Activated CD4-positive, alpha-beta T cell treated with anti-CD3 and anti-CD28 coated beads for 36 hours (primary cell): ENCODE data around the gene NECAP2. TPM values are rescaled to one million over a fixed set of nuclear protein-coding genes. Genes with fewer than 3 reads are reported as not detected.

ENCODE experiments used
- ATAC-seq: fragments of 200-7000 bp; cut with Tn5 transposase; one replicate; pipeline ENCODE4 v1.10.0; 2021; ENCODE audit warnings: mild to moderate bottlenecking, moderate library complexity
- CTCF ChIA-PET: fragments of 350-600 bp; sonication (Branson Sonifier 250); formaldehyde crosslinking; loops from one replicate; lab custom pipeline; 2021; ENCODE audit warnings: antibody characterized with exemption; lab: Charles Lee
- POLR2A ChIA-PET: fragments of 350-600 bp; sonication (Branson Sonifier 250); formaldehyde crosslinking; loops from one replicate; lab custom pipeline; 2021; ENCODE audit warnings: antibody characterized with exemption, inconsistent platforms; lab: Charles Lee
- DNase-seq: peaks from one replicate; pipeline ENCODE4 v3.0.0-alpha.2; 2020
- H3K27ac Mint-ChIP-seq: one replicate; pipeline ENCODE4 v1.8.0; 2021; ENCODE audit warnings: mixed read lengths
- H3K27me3 Mint-ChIP-seq: one replicate; pipeline ENCODE4 v1.8.0; 2021; ENCODE audit warnings: mixed read lengths
- H3K36me3 Mint-ChIP-seq: one replicate; pipeline ENCODE4 v1.8.0; 2021; ENCODE audit warnings: low read depth, mixed read lengths
- H3K4me1 Mint-ChIP-seq: one replicate; pipeline ENCODE4 v1.8.0; 2021; ENCODE audit warnings: mixed read lengths
- H3K4me3 Mint-ChIP-seq: one replicate; pipeline ENCODE4 v1.8.0; 2021; ENCODE audit warnings: mild to moderate bottlenecking, moderate library complexity, mixed read lengths
- H3K9me3 Mint-ChIP-seq: one replicate; pipeline ENCODE4 v1.8.0; 2021; ENCODE audit warnings: low read depth, mixed read lengths
- intact Hi-C, 2 experiments: fragments of 100-400 bp; cut with DNase I in 1 of 2; cut with micrococcal nuclease in 1 of 2; formaldehyde crosslinking; loops; one replicate each; pipeline versions ENCODE4 v1.14.2 to v1.15.1; 2022 to 2024; cut with DNase I, micrococcal nuclease
- total RNA-seq, 2 experiments: library from RNA; stranded (reverse); gene quantifications; one replicate each; pipeline ENCODE4 v1.2.3, GENCODE V29; 2021

NECAP2 gene, protein sequence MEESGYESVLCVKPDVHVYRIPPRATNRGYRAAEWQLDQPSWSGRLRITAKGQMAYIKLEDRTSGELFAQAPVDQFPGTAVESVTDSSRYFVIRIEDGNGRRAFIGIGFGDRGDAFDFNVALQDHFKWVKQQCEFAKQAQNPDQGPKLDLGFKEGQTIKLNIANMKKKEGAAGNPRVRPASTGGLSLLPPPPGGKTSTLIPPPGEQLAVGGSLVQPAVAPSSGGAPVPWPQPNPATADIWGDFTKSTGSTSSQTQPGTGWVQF
- 10 to 100 TPM; 46.5 to 54.2 TPM for total RNA-seq

DNA sequence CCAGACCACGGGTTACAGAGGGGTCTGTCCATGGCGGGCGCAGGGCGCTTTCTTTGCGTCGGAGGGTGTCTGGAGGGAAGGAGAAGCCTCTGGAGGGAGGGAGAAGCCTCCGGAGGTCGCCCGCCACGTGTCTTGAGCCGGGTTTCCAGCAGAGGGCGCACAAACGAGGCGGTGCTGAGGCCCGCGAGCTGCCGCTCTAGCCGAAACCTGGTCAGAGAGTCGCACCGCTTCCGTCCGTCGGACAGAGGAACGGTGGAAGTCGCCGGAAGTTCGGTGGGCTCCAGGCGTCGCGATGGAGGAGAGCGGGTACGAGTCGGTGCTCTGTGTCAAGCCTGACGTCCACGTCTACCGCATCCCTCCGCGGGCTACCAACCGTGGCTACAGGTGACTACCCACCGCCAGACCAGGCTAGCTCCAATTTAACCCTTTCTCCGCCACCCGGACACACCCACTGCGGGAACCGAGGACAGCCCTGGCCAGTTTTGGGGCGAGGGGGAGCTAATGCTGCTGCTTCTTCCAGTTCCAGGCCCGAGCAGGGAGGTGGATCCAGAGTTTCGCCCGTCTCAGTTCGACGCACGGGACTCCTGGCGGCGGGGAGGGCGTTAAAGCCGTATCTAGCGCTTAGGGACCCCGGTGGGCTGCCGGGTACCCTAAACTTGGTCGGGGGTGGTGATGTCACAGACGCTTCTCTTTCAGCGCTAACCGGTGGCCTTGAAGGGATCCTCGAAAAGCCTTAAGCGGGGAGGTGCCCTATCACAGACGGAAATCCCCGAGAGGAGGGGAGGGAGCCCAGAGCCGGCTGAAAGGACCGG lies at the start of gene NECAP2:
Gene NECAP2, plus strand, starts transcription at position 255 of the 812 bp plus-strand sequence. Its CDS starts 38 bp downstream, at position 293.
- intact Hi-C loops = loop anchor here (1.0 to 5.0 kb wide), 11 partner anchors 20 to 913 kb away; partner anchors contain the start of genes SZRD1 (in 2 of the 2), DNAJC16 (in 1 of the 2), FBXO42 (in 1 of the 2) and NBPF1 (in 1 of the 2)
- CTCF ChIA-PET = interaction anchor here (0.6 to 2.6 kb wide), 16 partner anchors 8 to 225 kb away, joined by 3 to 17 read pairs (median 4); no protein-coding TSS in a partner anchor
- Mint-ChIP-seq H3K4me1 (peaks cover 36% of the 10 kb centered on the region), H3K36me3 (peaks cover 20% of the 10 kb centered on the region), H3K27me3 (no peaks in the 10 kb centered on the region), H3K27ac (peak within 1 kb of the TSS; percentile 96), H3K9me3 (no peaks in the 10 kb centered on the region), H3K4me3 (peak within 1 kb of the TSS; percentile 81)
- DNase-seq (peak; percentile 97), ATAC-seq (peak; percentile 91)
- POLR2A ChIA-PET = interaction anchor here (0.6 to 1.1 kb wide), 8 partner anchors 9 to 1321 kb away, joined by 3 to 5 read pairs (median 4); partner anchors contain the start of gene RNU1-1

DNA sequence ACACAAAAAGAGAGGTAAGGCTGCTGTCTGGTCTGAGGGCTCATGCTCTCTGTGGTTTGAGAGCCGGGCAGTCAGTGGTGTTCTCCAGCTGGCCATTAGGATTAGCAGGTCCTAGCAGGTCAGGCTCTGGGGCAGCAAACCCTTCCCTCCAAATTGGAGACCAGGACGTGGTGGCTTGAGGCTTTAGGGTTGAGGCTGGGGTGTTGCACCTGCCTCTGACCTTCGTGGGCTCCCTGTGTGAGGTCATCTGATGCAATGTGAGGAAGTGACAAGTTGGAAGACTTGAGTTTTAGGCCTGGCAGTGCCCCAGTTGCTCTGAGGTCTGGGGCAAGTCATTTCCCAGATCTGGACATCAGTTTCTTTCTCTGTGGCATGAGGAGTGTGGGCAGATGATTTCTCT lies 49.1 kb upstream of the NECAP2 start:
- Mint-ChIP-seq H3K4me3 (no peak overlapping the region), H3K36me3 (peaks cover 30% of the 10 kb centered on the region), H3K27me3 (no peaks in the 10 kb centered on the region), H3K9me3 (no peaks in the 10 kb centered on the region), H3K4me1 (peaks cover 61% of the 10 kb centered on the region), H3K27ac (peak overlapping the region; percentile 87)
- ChIA-PET POLR2A (no interaction called here), CTCF (interaction anchor here (1.1 to 1.3 kb wide), 2 partner anchors 16 to 28 kb away, joined by 4 to 5 read pairs; no protein-coding TSS in a partner anchor)
- DNase-seq (peak; percentile 35), ATAC-seq (peak; percentile 50)
- intact Hi-C loops = no loop called here

- ChIA-PET CTCF (interaction anchor here (1.3 kb wide), 1 partner anchor 18 kb away, joined by 4 read pairs; no protein-coding TSS in a partner anchor), POLR2A (interaction anchor here (1.9 kb wide), 1 partner anchor 25 kb away, joined by 4 read pairs; no protein-coding TSS in a partner anchor)
- intact Hi-C loops = no loop called here
- no peak for DNase-seq
- no peak for ATAC-seq
- peak overlapping the region; percentile 87 for H3K27ac Mint-ChIP-seq
- H3K36me3 Mint-ChIP-seq = peaks cover 30% of the 10 kb centered on the region
- peaks cover 56% of the 10 kb centered on the region for H3K4me1 Mint-ChIP-seq
- H3K4me3 Mint-ChIP-seq = no peak overlapping the region
- H3K27me3 Mint-ChIP-seq = no peaks in the 10 kb centered on the region
- H3K9me3 Mint-ChIP-seq = no peaks in the 10 kb centered on the region
Observed at GRCh38 chr1:16392740-16393569, 47.6 kb upstream of the NECAP2 start.

- peak; percentile 25 for DNase-seq
- ATAC-seq = no peak
- H3K27ac Mint-ChIP-seq = peak overlapping the region; percentile 60
- H3K27me3 Mint-ChIP-seq = no peaks in the 10 kb centered on the region
- ChIA-PET CTCF (interaction anchor here (0.6 kb wide), 1 partner anchor 605 kb away, joined by 5 read pairs; no protein-coding TSS in a partner anchor), POLR2A (interaction anchor here (0.6 to 1.9 kb wide), 2 partner anchors 26 to 590 kb away, joined by 3 to 4 read pairs; no protein-coding TSS in a partner anchor)
- peaks cover 32% of the 10 kb centered on the region for H3K36me3 Mint-ChIP-seq
- no peaks in the 10 kb centered on the region for H3K9me3 Mint-ChIP-seq
- peaks cover 54% of the 10 kb centered on the region for H3K4me1 Mint-ChIP-seq
- intact Hi-C loops = no loop called here
- H3K4me3 Mint-ChIP-seq = no peak overlapping the region
Observed at GRCh38 chr1:16393570-16394521, 46.7 kb upstream of the NECAP2 start.

GRCh38 chr1:16394977-16395376 lies 45.5 kb upstream of the NECAP2 start:
- no peak overlapping the region for H3K4me3 Mint-ChIP-seq
- CTCF ChIA-PET = no interaction called here
- POLR2A ChIA-PET = interaction anchor here (1.9 kb wide), 1 partner anchor 27 kb away, joined by 4 read pairs; no protein-coding TSS in a partner anchor
- H3K27ac Mint-ChIP-seq = no peak overlapping the region
- no peaks in the 10 kb centered on the region for H3K9me3 Mint-ChIP-seq
- H3K36me3 Mint-ChIP-seq = peaks cover 32% of the 10 kb centered on the region
- DNase-seq = no peak
- intact Hi-C loops = no loop called here
- no peaks in the 10 kb centered on the region for H3K27me3 Mint-ChIP-seq
- peaks cover 49% of the 10 kb centered on the region for H3K4me1 Mint-ChIP-seq
- ATAC-seq = no peak

DNA sequence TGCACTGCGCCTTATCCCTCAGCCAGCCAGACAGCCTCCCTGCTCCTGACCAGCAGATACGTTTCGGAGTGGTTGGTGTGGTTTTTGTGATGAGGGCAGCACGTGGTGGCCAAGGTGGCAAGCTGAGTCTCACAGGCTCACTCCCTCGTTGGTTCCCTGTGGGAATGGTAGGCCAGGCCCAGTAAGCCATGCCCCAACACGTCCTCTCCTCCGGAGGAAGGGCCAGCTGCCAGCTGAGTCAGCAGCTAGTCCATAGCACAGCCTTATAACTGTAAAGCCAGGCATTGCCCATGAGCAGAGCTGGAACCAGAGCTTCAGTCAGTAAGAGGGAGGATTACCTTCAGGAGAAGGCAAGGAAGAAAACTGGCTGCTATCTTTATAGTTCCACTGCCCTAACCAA lies 43.9 kb upstream of the NECAP2 start:
- POLR2A ChIA-PET = no interaction called here
- CTCF ChIA-PET = interaction anchor here (0.5 to 1.0 kb wide), 3 partner anchors 9 to 77 kb away, joined by 3 to 5 read pairs (median 3); no protein-coding TSS in a partner anchor
- Mint-ChIP-seq H3K4me3 (no peak overlapping the region), H3K9me3 (no peaks in the 10 kb centered on the region), H3K36me3 (peaks cover 32% of the 10 kb centered on the region), H3K27me3 (no peaks in the 10 kb centered on the region), H3K4me1 (peaks cover 32% of the 10 kb centered on the region), H3K27ac (peak overlapping the region; percentile 56)
- ATAC-seq (no peak), DNase-seq (no peak)
- intact Hi-C loops = no loop called here

DNA sequence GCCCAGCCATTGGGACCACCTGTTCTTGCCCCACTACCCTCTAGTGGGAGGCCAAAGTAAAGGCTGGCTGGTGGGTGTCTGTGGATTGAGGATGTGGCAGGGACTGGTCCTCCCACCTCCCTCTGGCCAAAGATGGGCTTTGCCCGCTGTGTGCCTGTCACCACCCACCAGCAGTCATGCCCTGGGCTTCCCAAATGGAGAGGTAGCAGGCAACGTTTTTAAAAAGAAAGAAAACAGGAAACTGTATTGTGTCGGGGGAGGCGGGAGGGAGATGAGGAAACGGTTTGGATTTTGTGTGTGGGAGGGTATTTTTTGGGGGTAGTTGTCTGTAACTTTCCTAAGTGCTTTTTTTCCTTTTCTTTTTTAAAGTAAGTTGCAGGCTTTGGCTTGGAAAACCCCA lies 43.4 kb upstream of the NECAP2 start:
- Mint-ChIP-seq H3K27ac (peak overlapping the region; percentile 56), H3K27me3 (no peaks in the 10 kb centered on the region), H3K4me3 (no peak overlapping the region), H3K4me1 (peaks cover 27% of the 10 kb centered on the region), H3K36me3 (peaks cover 32% of the 10 kb centered on the region), H3K9me3 (no peaks in the 10 kb centered on the region)
- intact Hi-C loops = no loop called here
- ChIA-PET POLR2A (no interaction called here), CTCF (no interaction called here)
- ATAC-seq (no peak), DNase-seq (no peak)

GRCh38 chr1:16398371-16398953 lies 42.1 kb upstream of the NECAP2 start:
- Mint-ChIP-seq H3K4me1 (peaks cover 14% of the 10 kb centered on the region), H3K27ac (no peak overlapping the region), H3K36me3 (peaks cover 19% of the 10 kb centered on the region), H3K9me3 (no peaks in the 10 kb centered on the region), H3K27me3 (no peaks in the 10 kb centered on the region), H3K4me3 (no peak overlapping the region)
- ATAC-seq = no peak
- no peak for DNase-seq
- CTCF ChIA-PET = no interaction called here
- POLR2A ChIA-PET = no interaction called here
- intact Hi-C loops = no loop called here

DNA sequence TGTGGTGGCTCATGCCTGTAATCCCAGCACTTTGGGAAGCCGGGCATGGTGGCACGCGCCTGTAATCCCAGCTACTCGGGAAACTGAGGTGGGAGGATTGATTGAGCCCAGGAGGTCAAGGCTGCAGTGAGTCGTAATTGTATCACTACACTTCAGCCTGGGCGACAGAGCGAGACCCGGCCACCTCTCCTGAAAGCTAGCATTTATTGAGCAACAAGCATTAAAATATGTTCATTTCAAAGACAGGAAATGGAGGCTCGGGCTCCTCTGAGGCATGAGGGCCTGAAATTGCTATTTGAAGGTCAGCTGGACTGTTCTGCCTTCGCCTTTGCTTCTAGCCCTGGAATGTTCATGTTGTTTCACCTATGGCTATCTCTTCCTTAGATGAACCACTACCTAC lies 37.8 kb upstream of the NECAP2 start:
- ChIA-PET POLR2A (no interaction called here), CTCF (no interaction called here)

More for the DNA sequence above, 37.8 kb upstream of the NECAP2 start:
- Mint-ChIP-seq H3K36me3 (peaks cover 2% of the 10 kb centered on the region), H3K4me3 (no peak overlapping the region), H3K27ac (no peak overlapping the region), H3K4me1 (no peaks in the 10 kb centered on the region), H3K27me3 (no peaks in the 10 kb centered on the region), H3K9me3 (no peaks in the 10 kb centered on the region)
- DNase-seq (no peak), ATAC-seq (no peak)
- intact Hi-C loops = no loop called here
